Astrocyte of the spinal cord (primary cell): ENCODE results near the gene CXCR6.

Source experiments
- DNase-seq: peaks from one replicate; pipeline ENCODE4 v3.0.0; 2011; ENCODE audit warnings: low read depth, low spot score
- H3K4me3 ChIP-seq: 2 replicates; pipeline ENCODE4 v1.5.1; 2011; ENCODE audit warnings: low read depth, mild to moderate bottlenecking, low read length, moderate library complexity
- CTCF ChIP-seq: IDR thresholded peaks from 2 replicates; pipeline ENCODE4 v1.5.1; 2012; ENCODE audit warnings: low read depth, mild to moderate bottlenecking, low read length, inconsistent platforms
- in situ Hi-C: cut with HindIII; loops from 2 replicates; pipeline ENCODE4 v1.10.0; 2017; ENCODE audit warnings: low sequenced_read_pairs

The CXCR6 gene

GRCh38 chr3:45965253-45965652 lies 22.0 kb downstream of the CXCR6 start:
- in situ Hi-C loops, result no loop called here
- DNase-seq, result no peak
- no peak overlapping the region for H3K4me3 ChIP-seq
- TF ChIP-seq CTCF, result no peak

- TF ChIP-seq CTCF, result no peak
- in situ Hi-C loops, result no loop called here
- no peak overlapping the region for H3K4me3 ChIP-seq
- DNase-seq, result no peak
Measured at GRCh38 chr3:45965653-45966052, 22.4 kb downstream of the CXCR6 start.

- DNase-seq, result no peak
- in situ Hi-C loops, result no loop called here
- TF ChIP-seq CTCF, result no peak
- H3K4me3 ChIP-seq, result no peak overlapping the region
Measured at GRCh38 chr3:45966371-45966791, 23.1 kb downstream of the CXCR6 start.

GRCh38 chr3:45966950-45967640 lies 23.8 kb downstream of the CXCR6 start:
- no peak overlapping the region for H3K4me3 ChIP-seq
- no peak for DNase-seq
- TF ChIP-seq CTCF, result no peak
- in situ Hi-C loops, result no loop called here

GRCh38 chr3:45967724-45968123 lies 24.5 kb downstream of the CXCR6 start:
- no peak overlapping the region for H3K4me3 ChIP-seq
- in situ Hi-C loops, result no loop called here
- no peak for DNase-seq
- no peak for TF ChIP-seq CTCF

GRCh38 chr3:45968149-45968548 lies 24.9 kb downstream of the CXCR6 start:
- in situ Hi-C loops, result no loop called here
- no peak for TF ChIP-seq CTCF
- no peak for DNase-seq
- no peak overlapping the region for H3K4me3 ChIP-seq

GRCh38 chr3:45968706-45969105 lies 25.4 kb downstream of the CXCR6 start:
- TF ChIP-seq CTCF, result no peak
- in situ Hi-C loops, result no loop called here
- peak; percentile 55 for DNase-seq
- H3K4me3 ChIP-seq, result no peak overlapping the region
